HCT116 (cell line): ENCODE measurements around the gene DHRS12. TPM values are rescaled to one million over a fixed set of nuclear protein-coding genes. Genes with fewer than 3 reads are reported as not detected.

Experiments used
- ATAC-seq: fragments of 200-7000 bp; cut with Tn5 transposase; 2 replicates; pipeline ENCODE4 v1.9.1; 2020; ENCODE audit warnings: mild to moderate bottlenecking, moderate library complexity
- BruUV-seq: library from RNA; stranded (reverse); fragments of 400-500 nt; replicated peaks from 2 replicates; lab custom pipeline; 2021; lab: Mats Ljungman, UMichigan
- CTCF ChIA-PET: fragments of 300-600 bp; sonication (Branson Sonifier 250); formaldehyde crosslinking; loops from one replicate; lab custom pipeline; 2021; ENCODE audit warnings: antibody characterized with exemption; lab: Charles Lee
- POLR2A ChIA-PET: fragments of 300-600, 350-600 bp; sonication (Branson Sonifier 250); formaldehyde crosslinking; loops from one replicate; lab custom pipeline; 2021; ENCODE audit warnings: antibody characterized with exemption; lab: Charles Lee
- RAD21 ChIA-PET, 2 experiments: fragments of 300-600 bp; sonication (Branson Sonifier 250); formaldehyde crosslinking; loops; one replicate each; lab custom pipeline; 2023; ENCODE audit warnings: low total read pairs in 2 of 2; ENCODE audit not compliant: uncharacterized antibody in 2 of 2, unreplicated experiment in 2 of 2, low non-redundant PET in 1 of 2; lab: Charles Lee
- DNase-seq: peaks from one replicate; pipeline ENCODE4 v3.0.0-alpha.2; 2010; ENCODE audit warnings: low read depth, low spot score
- H2AFZ ChIP-seq: fragments of 200-600 bp; shearing (Covaris generic), sonication (generic); 2 replicates; pipeline ENCODE4 v1.6.1; 2017; ENCODE audit warnings: low read depth, mixed run types, mixed read lengths, antibody characterized with exemption, low read length; ENCODE audit not compliant: poor library complexity, severe bottlenecking
- H3K27ac ChIP-seq: 2 replicates; pipeline ENCODE4 v1.5.1; 2012; ENCODE audit warnings: low read depth, low read length
- H3K27me3 ChIP-seq: fragments of 200-600 bp; sonication (generic); 2 replicates; pipeline ENCODE4 v1.6.1; 2016; ENCODE audit warnings: mixed run types, low read length, mixed read lengths; ENCODE audit not compliant: insufficient read depth
- H3K36me3 ChIP-seq, 2 experiments: fragments of 200-500 bp in 1 of 2; fragments of 200-600 bp in 1 of 2; sonication (Bioruptor generic) in 1 of 2; sonication (generic) in 1 of 2; 2 replicates each; pipeline versions ENCODE4 v1.5.1 to v1.6.1; 2014 to 2016; ENCODE audit warnings: low read length in 2 of 2, inconsistent platforms in 1 of 2, mixed read lengths in 1 of 2, mixed run types in 1 of 2; ENCODE audit not compliant: insufficient read depth in 2 of 2, control insufficient read depth in 1 of 2
- H3K4me1 ChIP-seq, 2 experiments: fragments of 200-600 bp in 1 of 2; sonication (generic) in 1 of 2; 2 replicates each; pipeline versions ENCODE4 v1.5.1 to v1.6.1; 2012 to 2017; ENCODE audit warnings: low read length in 2 of 2, inconsistent platforms in 1 of 2, mild to moderate bottlenecking in 1 of 2, mixed read lengths in 1 of 2, mixed run types in 1 of 2, moderate library complexity in 1 of 2; ENCODE audit not compliant: insufficient read depth in 2 of 2, control insufficient read depth in 1 of 2
- H3K4me2 ChIP-seq: fragments of 200-600 bp; sonication (generic); 2 replicates; pipeline ENCODE4 v1.6.1; 2017; ENCODE audit warnings: mixed run types, low read length, mixed read lengths
- H3K4me3 ChIP-seq, 2 experiments: fragments of 200-600 bp in 1 of 2; sonication (generic) in 1 of 2; replicated peaks in 1 of 2; 2 replicates each; pipeline ENCODE4 v1.5.1; 2011 to 2016; ENCODE audit warnings: low read length in 2 of 2, control low read depth in 1 of 2, low read depth in 1 of 2, mild to moderate bottlenecking in 1 of 2, mixed read lengths in 1 of 2, mixed run types in 1 of 2
- H3K79me2 ChIP-seq: fragments of 200-600 bp; sonication (generic); 2 replicates; pipeline ENCODE4 v1.6.1; 2017; ENCODE audit warnings: mild to moderate bottlenecking, mixed run types, low read length, moderate library complexity, mixed read lengths; ENCODE audit not compliant: insufficient read depth
- H3K9ac ChIP-seq: fragments of 200-600 bp; sonication (generic); 2 replicates; pipeline ENCODE4 v1.6.1; 2016; ENCODE audit warnings: low read length, mixed read lengths
- H3K9me2 ChIP-seq: fragments of 200-600 bp; sonication (generic), shearing (Covaris generic); 2 replicates; pipeline ENCODE4 v1.6.1; 2017; ENCODE audit warnings: mixed run types, mild to moderate bottlenecking, moderate library complexity; ENCODE audit not compliant: insufficient read depth
- H3K9me3 ChIP-seq, 2 experiments: fragments of 200-500 bp in 1 of 2; fragments of 200-600 bp in 1 of 2; sonication (Bioruptor generic) in 1 of 2; sonication (generic) in 1 of 2; 2 replicates each; pipeline ENCODE4 v1.6.1; 2014 to 2017; ENCODE audit warnings: low read length in 2 of 2, mixed read lengths in 2 of 2, inconsistent platforms in 1 of 2, low read depth in 1 of 2, mild to moderate bottlenecking in 1 of 2, mixed run types in 1 of 2, moderate library complexity in 1 of 2; ENCODE audit not compliant: control insufficient read depth in 1 of 2, insufficient read depth in 1 of 2
- H4K20me1 ChIP-seq: fragments of 200-600 bp; sonication (generic), shearing (Covaris generic); 2 replicates; pipeline ENCODE4 v1.6.1; 2017; ENCODE audit warnings: mixed run types, mild to moderate bottlenecking, moderate library complexity; ENCODE audit not compliant: insufficient read depth
- CBX3 ChIP-seq: IDR thresholded peaks from 2 replicates; pipeline ENCODE4 v1.6.1; 2012; ENCODE audit warnings: low read depth
- CEBPB ChIP-seq: IDR thresholded peaks from 2 replicates; pipeline ENCODE4 v1.6.1; 2012; ENCODE audit warnings: low read depth
- CTCF ChIP-seq, 3 experiments: fragments of 200-600 bp in 1 of 3; sonication (generic) in 1 of 3; IDR thresholded peaks in 2 of 3; conservative IDR thresholded peaks in 1 of 3; 2 replicates each; pipeline ENCODE4 v1.5.1; 2012 to 2017; ENCODE audit warnings: low read depth in 2 of 3, low read length in 2 of 3, antibody characterized with exemption in 1 of 3, borderline replicate concordance in 1 of 3, control low read depth in 1 of 3, mild to moderate bottlenecking in 1 of 3, mixed read lengths in 1 of 3, mixed run types in 1 of 3, moderate library complexity in 1 of 3; ENCODE audit not compliant: insufficient read depth in 1 of 3
- ELF1 ChIP-seq: IDR thresholded peaks from 2 replicates; pipeline ENCODE4 v1.6.1; 2012; ENCODE audit warnings: low read depth, borderline replicate concordance
- EZH2 ChIP-seq: fragments of 200-600 bp; sonication (generic); IDR thresholded peaks from 2 replicates; pipeline ENCODE4 v1.6.1; 2017; ENCODE audit warnings: antibody characterized with exemption, mixed run types
- EZH2phosphoT487 ChIP-seq: fragments of 200-600 bp; IDR thresholded peaks from 2 replicates; pipeline ENCODE4 v1.6.1; 2018; ENCODE audit warnings: antibody characterized with exemption, borderline replicate concordance
- MAX ChIP-seq: IDR thresholded peaks from 2 replicates; pipeline ENCODE4 v1.6.1; 2012
- POLR2A ChIP-seq: IDR thresholded peaks from 2 replicates; pipeline ENCODE4 v1.7.0; 2011; ENCODE audit warnings: borderline replicate concordance; ENCODE audit not compliant: insufficient read depth, insufficient read length; ENCODE audit errors: extremely low read depth
- POLR2AphosphoS5 ChIP-seq: IDR thresholded peaks from 2 replicates; pipeline ENCODE4 v1.6.1; 2011; ENCODE audit warnings: mild to moderate bottlenecking, low read depth, low read length, moderate library complexity
- RAD21 ChIP-seq: IDR thresholded peaks from 2 replicates; pipeline ENCODE4 v1.6.1; 2012; ENCODE audit warnings: low read depth, mild to moderate bottlenecking
- SIN3A ChIP-seq: IDR thresholded peaks from 2 replicates; pipeline ENCODE4 v1.6.1; 2012; ENCODE audit warnings: low read depth
- SP1 ChIP-seq: IDR thresholded peaks from 2 replicates; pipeline ENCODE4 v1.6.1; 2012; ENCODE audit warnings: low read depth
- SRF ChIP-seq: IDR thresholded peaks from 2 replicates; pipeline ENCODE4 v1.6.1; 2012; ENCODE audit warnings: low read depth
- TCF7L2 ChIP-seq: IDR thresholded peaks from 2 replicates; pipeline ENCODE4 v1.7.0; 2011; ENCODE audit warnings: borderline replicate concordance, inconsistent platforms; ENCODE audit not compliant: insufficient read depth, insufficient read length; ENCODE audit errors: extremely low read depth
- ZFX ChIP-seq: fragments of 450-650 bp; IDR thresholded peaks from 2 replicates; pipeline ENCODE4 v1.6.1; 2017
- ZNF274 ChIP-seq: fragments of 200-500 bp; sonication (Bioruptor generic); IDR thresholded peaks from 2 replicates; pipeline ENCODE4 v1.6.1; 2014; ENCODE audit warnings: mild to moderate bottlenecking, low read depth, low read length, inconsistent platforms
- intact Hi-C: fragments of 100-400 bp; cut with micrococcal nuclease; formaldehyde crosslinking; loops from 2 replicates; pipeline ENCODE4 v1.10.0; 2022
- total RNA-seq: library from RNA; stranded (reverse); gene quantifications from one replicate; pipeline ENCODE4 v1.2.1, GENCODE V29; 2021; ENCODE audit not compliant: unreplicated experiment
- TF ChIP-seq, protein P1 (sequence below): IDR thresholded peaks from 2 replicates; pipeline ENCODE4 v1.6.1; 2012; ENCODE audit warnings: low read depth
- TF ChIP-seq, protein P2 (sequence below): IDR thresholded peaks from 2 replicates; pipeline ENCODE4 v1.6.1; 2012

DHRS12 gene
- total RNA-seq, 1 experiment from 2014 or later = 3.9 TPM

- no peak overlapping the region for H3K27ac ChIP-seq
- no peak overlapping the region for H3K4me2 ChIP-seq
- H3K36me3 ChIP-seq = no peaks in the 10 kb centered on the region
- no peaks in the 10 kb centered on the region for H3K9me2 ChIP-seq
- ChIA-PET CTCF (interaction anchor here (1.1 to 1.6 kb wide), 3 partner anchors 15 to 496 kb away, joined by 3 to 6 read pairs (median 4); no protein-coding TSS in a partner anchor), RAD21 (no interaction called here), POLR2A (no interaction called here)
- no peak overlapping the region for H3K9ac ChIP-seq
- intact Hi-C loops = loop anchor here (5.0 kb wide), 1 partner anchor 330 kb away; the partner anchor contains the start of gene INTS6
- H3K9me3 ChIP-seq = no peaks in the 10 kb centered on the region
- H2AFZ ChIP-seq = no peak overlapping the region
- DNase-seq (no peak), ATAC-seq (no peak)
- no peaks in the 10 kb centered on the region for H3K4me1 ChIP-seq
- BruUV-seq = no TSS peak
- no peaks in the 10 kb centered on the region for H3K79me2 ChIP-seq
- TF ChIP-seq ZFX (no peak), ZNF274 (no peak), POLR2AphosphoS5 (no peak), ELF1 (no peak), POLR2A (no peak), CBX3 (no peak), EZH2 (no peak), MAX (no peak), CEBPB (no peak), EZH2phosphoT487 (no peak), SP1 (no peak), RAD21 (no peak), CTCF (IDR thresholded peaks at IDR 0.05 in 2 of 3, conservative IDR thresholded peaks at IDR 0.05 in 1 of 3; ENCODE audit: borderline replicate concordance in 1 of 3, insufficient read depth in 1 of 3, low read depth in 2 of 3, low read length in 2 of 3) (no peak), SRF (no peak), TCF7L2 (no peak), SIN3A (no peak)
- TF ChIP-seq, protein P1, sequence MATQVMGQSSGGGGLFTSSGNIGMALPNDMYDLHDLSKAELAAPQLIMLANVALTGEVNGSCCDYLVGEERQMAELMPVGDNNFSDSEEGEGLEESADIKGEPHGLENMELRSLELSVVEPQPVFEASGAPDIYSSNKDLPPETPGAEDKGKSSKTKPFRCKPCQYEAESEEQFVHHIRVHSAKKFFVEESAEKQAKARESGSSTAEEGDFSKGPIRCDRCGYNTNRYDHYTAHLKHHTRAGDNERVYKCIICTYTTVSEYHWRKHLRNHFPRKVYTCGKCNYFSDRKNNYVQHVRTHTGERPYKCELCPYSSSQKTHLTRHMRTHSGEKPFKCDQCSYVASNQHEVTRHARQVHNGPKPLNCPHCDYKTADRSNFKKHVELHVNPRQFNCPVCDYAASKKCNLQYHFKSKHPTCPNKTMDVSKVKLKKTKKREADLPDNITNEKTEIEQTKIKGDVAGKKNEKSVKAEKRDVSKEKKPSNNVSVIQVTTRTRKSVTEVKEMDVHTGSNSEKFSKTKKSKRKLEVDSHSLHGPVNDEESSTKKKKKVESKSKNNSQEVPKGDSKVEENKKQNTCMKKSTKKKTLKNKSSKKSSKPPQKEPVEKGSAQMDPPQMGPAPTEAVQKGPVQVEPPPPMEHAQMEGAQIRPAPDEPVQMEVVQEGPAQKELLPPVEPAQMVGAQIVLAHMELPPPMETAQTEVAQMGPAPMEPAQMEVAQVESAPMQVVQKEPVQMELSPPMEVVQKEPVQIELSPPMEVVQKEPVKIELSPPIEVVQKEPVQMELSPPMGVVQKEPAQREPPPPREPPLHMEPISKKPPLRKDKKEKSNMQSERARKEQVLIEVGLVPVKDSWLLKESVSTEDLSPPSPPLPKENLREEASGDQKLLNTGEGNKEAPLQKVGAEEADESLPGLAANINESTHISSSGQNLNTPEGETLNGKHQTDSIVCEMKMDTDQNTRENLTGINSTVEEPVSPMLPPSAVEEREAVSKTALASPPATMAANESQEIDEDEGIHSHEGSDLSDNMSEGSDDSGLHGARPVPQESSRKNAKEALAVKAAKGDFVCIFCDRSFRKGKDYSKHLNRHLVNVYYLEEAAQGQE = no peak
- TF ChIP-seq, protein P2, sequence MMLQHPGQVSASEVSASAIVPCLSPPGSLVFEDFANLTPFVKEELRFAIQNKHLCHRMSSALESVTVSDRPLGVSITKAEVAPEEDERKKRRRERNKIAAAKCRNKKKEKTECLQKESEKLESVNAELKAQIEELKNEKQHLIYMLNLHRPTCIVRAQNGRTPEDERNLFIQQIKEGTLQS = no peak
- H3K4me3 ChIP-seq = no peak overlapping the region
- H4K20me1 ChIP-seq = no peaks in the 10 kb centered on the region
- no peaks in the 10 kb centered on the region for H3K27me3 ChIP-seq
Observed at GRCh38 chr13:51782026-51782710, 21.8 kb downstream of the DHRS12 start.
